Transverse colon (tissue), 4 donors: Measurements from ENCODE around the gene COQ8B. TPM values are rescaled to one million over a fixed set of nuclear protein-coding genes. Genes with fewer than 3 reads are reported as not detected.
A peak's percentile ranks its signal among the peaks of the same experiment; 100 is the strongest.
"Not testable (repeated sequence)": the region's sequence is repeated elsewhere in the genome, so short reads cannot be mapped to it uniquely, and the experiment has no call there.

ENCODE experiments used
- DNase-seq: peaks from one replicate; pipeline ENCODE4 v3.0.0-alpha.2; 2019
- H3K27ac ChIP-seq, 4 donors: fragments of 200-600 bp; sonication (generic); 2 replicates each; pipeline ENCODE4 v1.5.1; 2016 to 2018; ENCODE audit warnings: inconsistent platforms in 4 of 4
- H3K27me3 ChIP-seq: fragments of 200-600 bp; sonication (generic); 2 replicates; pipeline ENCODE4 v1.5.1; 2017; ENCODE audit warnings: inconsistent platforms
- H3K36me3 ChIP-seq, 4 donors: fragments of 200-600 bp; sonication (generic); 2 replicates each; pipeline ENCODE4 v1.5.1; 2017 to 2019; ENCODE audit warnings: inconsistent platforms in 4 of 4
- H3K4me1 ChIP-seq, 4 donors: fragments of 200-600 bp; sonication (generic); 2 replicates each; pipeline ENCODE4 v1.5.1; 2017 to 2020; ENCODE audit warnings: inconsistent platforms in 4 of 4
- H3K4me3 ChIP-seq, 4 donors: fragments of 200-600 bp; sonication (generic); 1 replicate in 1 of 4; 2 replicates in 3 of 4; pipeline versions ENCODE4 v1.5.1 to v1.6.1; 2017 to 2019; ENCODE audit warnings: inconsistent platforms in 4 of 4
- H3K9me3 ChIP-seq, 2 donors: fragments of 200-600 bp; sonication (generic); 2 replicates each; pipeline ENCODE4 v1.5.1; 2017 to 2019; ENCODE audit warnings: inconsistent platforms in 2 of 2
- CTCF ChIP-seq, 5 experiments: fragments of 200-600 bp in 3 of 5; fragments of 450-650 bp in 2 of 5; sonication (generic) in 3 of 5; IDR thresholded peaks; 1 replicate in 2 of 5; 2 replicates in 3 of 5; pipeline ENCODE4 v1.5.1; 2016 to 2017; ENCODE audit warnings: antibody characterized with exemption in 5 of 5, inconsistent platforms in 3 of 5, mild to moderate bottlenecking in 2 of 5, moderate library complexity in 1 of 5
- EP300 ChIP-seq: sonication (generic); formaldehyde crosslinking; IDR thresholded peaks from one replicate; pipeline ENCODE4 v1.6.1; 2017; ENCODE audit warnings: antibody characterized with exemption, low read depth
- POLR2A ChIP-seq: fragments of 450-650 bp; IDR thresholded peaks from one replicate; pipeline ENCODE4 v1.6.1; 2016; ENCODE audit warnings: antibody characterized with exemption, mild to moderate bottlenecking, moderate library complexity
- POLR2AphosphoS5 ChIP-seq, 3 donors: sonication (generic); formaldehyde crosslinking; IDR thresholded peaks; one replicate each; pipeline ENCODE4 v1.6.1; 2016; ENCODE audit warnings: antibody characterized with exemption in 3 of 3
- whole genome bisulfite sequencing, 2 donors: methylation state at CpG; one replicate each; pipeline ENCODE4 v1.1.5; 2018; ENCODE audit warnings: low coverage in 1 of 2; 5-methylcytosine and 5-hydroxymethylcytosine counted together
- in situ Hi-C, 4 donors: fragments of 200-750 bp; cut with MboI; loops; one replicate each; pipeline versions ENCODE4 v1.15.0 to v1.15.1; 2017; ENCODE audit warnings: low sequenced_read_pairs in 3 of 4, low pct_ligation_motif_present in 1 of 4, low pct_unique_long_range_greater_than_20kb in 1 of 4
- intact Hi-C: fragments of 100-400 bp; cut with DNase I; formaldehyde crosslinking; loops from one replicate; pipeline ENCODE4 v1.15.1; 2023; ENCODE audit warnings: low total_unique reads
- total RNA-seq, 4 donors: library from RNA; depleted of rRNA; stranded (reverse); fragments of >200 nt; gene quantifications; one replicate each; pipeline ENCODE4 v1.1.0, GENCODE V29; 2016

The COQ8B gene
- total RNA-seq, 4 donors from 2014 or later, result 15.3 to 41.2 (median 36.5) TPM

- TF ChIP-seq POLR2AphosphoS5 (IDR thresholded peaks at IDR 0.05) (peak in 1 of 3 donors; percentile 34), EP300 (no peak)
- intact Hi-C loops (no loop called here), in situ Hi-C loops (loop anchor here in 1 of 4 donors (25.0 kb wide), 2 partner anchors 486 to 611 kb away; partner anchors contain the start of gene HNRNPUL1)
- Histone ChIP-seq H3K4me1 (peaks cover 0 to 19% (median 10%) of the 10 kb centered on the region in 4 donors), H3K4me3 (no peak overlapping the region), H3K27ac (peak overlapping the region; percentile 28 to 72 (median 53)), H3K27me3 (no peaks in the 10 kb centered on the region), H3K9me3 (no peaks in the 10 kb centered on the region), H3K36me3 (no peaks in the 10 kb centered on the region)
- DNase-seq, result no peak
- WGBS, 2 donors, result 80% methylated on average over 8 of the region's 8 CpGs; no CpG with 5 or more reads in 1 of the 2 donors
Observed at GRCh38 chr19:40650749-40651305, 65.9 kb downstream of the COQ8B start.

- H3K27me3 ChIP-seq, DNase-seq, H3K36me3 ChIP-seq, intact Hi-C loops, H3K4me3 ChIP-seq, H3K9me3 ChIP-seq: not testable (repeated sequence)
- 81 to 100% methylated on average over 4 to 9 of the region's 9 CpGs for WGBS, 2 donors
- H3K4me1 ChIP-seq, result peaks cover 0 to 23% (median 12%) of the 10 kb centered on the region in 4 donors
- peak overlapping the region; percentile 22 to 72 (median 38) for H3K27ac ChIP-seq
- in situ Hi-C loops, result loop anchor here in 1 of 4 donors (25.0 kb wide), 2 partner anchors 487 to 612 kb away; partner anchors contain the start of gene HNRNPUL1
Observed at GRCh38 chr19:40649903-40650675, 66.6 kb downstream of the COQ8B start.

- intact Hi-C loops (no loop called here), in situ Hi-C loops (no loop called here)
- H3K9me3 ChIP-seq, result no peaks in the 10 kb centered on the region
- H3K4me1 ChIP-seq, result peaks cover 0 to 26% (median 15%) of the 10 kb centered on the region in 4 donors
- TF ChIP-seq POLR2AphosphoS5 (IDR thresholded peaks at IDR 0.05) (no peak), POLR2A (no peak), CTCF (IDR thresholded peaks at IDR 0.05) (no peak), EP300 (no peak)
- no peaks in the 10 kb centered on the region for H3K27me3 ChIP-seq
- H3K27ac ChIP-seq, result peak overlapping the region; percentile 72 to 91 (median 80)
- no peak overlapping the region for H3K4me3 ChIP-seq
- 69 to 72% methylated on average over 3 to 5 of the region's 5 CpGs for WGBS, 2 donors
- no peak for DNase-seq
- no peaks in the 10 kb centered on the region for H3K36me3 ChIP-seq
Observed at GRCh38 chr19:40646743-40647254, 69.9 kb downstream of the COQ8B start.

DNA sequence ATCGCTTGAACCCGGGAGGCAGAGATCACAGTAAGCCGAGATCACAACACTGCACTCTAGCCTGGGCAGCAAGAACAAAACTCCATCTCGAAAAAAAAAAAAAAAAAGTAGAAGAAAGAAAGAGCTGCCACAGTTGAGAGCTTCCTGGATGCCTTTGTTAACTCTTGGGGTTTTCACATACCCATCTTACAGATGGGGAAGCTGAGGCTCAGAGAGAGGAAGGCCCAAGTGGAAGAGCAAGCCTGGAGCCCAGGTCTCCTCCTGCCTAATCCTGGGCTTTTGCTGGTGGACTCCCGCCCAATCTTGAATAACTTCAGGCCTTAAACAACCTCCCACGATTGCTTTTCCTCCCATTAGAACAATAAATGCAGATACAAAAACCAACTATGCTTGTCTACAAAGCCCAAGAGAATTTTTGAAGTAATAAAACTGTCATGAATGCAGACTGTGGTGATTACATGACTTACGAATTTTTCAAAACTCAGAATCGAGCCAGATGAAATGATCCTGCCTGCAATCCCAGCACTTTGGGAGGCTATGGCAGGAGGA lies 73.9 kb downstream of the COQ8B start:
- Histone ChIP-seq H3K36me3 (no peaks in the 10 kb centered on the region), H3K4me3 (no peak overlapping the region), H3K27me3 (no peaks in the 10 kb centered on the region), H3K27ac (peak overlapping the region; percentile 3 to 91 (median 47)), H3K4me1 (peaks cover 0 to 32% (median 9%) of the 10 kb centered on the region in 4 donors), H3K9me3 (no peaks in the 10 kb centered on the region)
- in situ Hi-C loops (no loop called here), intact Hi-C loops (no loop called here)
- no peak for DNase-seq
- 68 to 80% methylated on average over 1 to 8 of the region's 8 CpGs for WGBS, 2 donors
- TF ChIP-seq POLR2AphosphoS5 (IDR thresholded peaks at IDR 0.05), result no peak
- no peak for TF ChIP-seq POLR2A
- TF ChIP-seq EP300, result no peak
- no peak for TF ChIP-seq CTCF (IDR thresholded peaks at IDR 0.05)
